ENCODE results near the gene CYP3A5.
"Not testable (repeated sequence)": the region's sequence is repeated elsewhere in the genome, so short reads cannot be mapped to it uniquely, and the experiment has no call there.

Gene CYP3A5

GRCh38 chr7:99709838-99710578 is 30.2 kb upstream of the CYP3A5 start:
- H3K4me3 ChIP-seq (ENCODE audit: low read depth, low read length): no peak overlapping the region
- no peak for TF ChIP-seq POLR2A (IDR thresholded peaks at IDR 0.05; ENCODE audit: extremely low read depth, insufficient read length)
- no peak for TF ChIP-seq CTCF (IDR thresholded peaks at IDR 0.05; ENCODE audit: low read depth, low read length)
- no peak for TF ChIP-seq MAX (IDR thresholded peaks at IDR 0.05; ENCODE audit: low read depth, low read length)
- TF ChIP-seq MYC (IDR thresholded peaks at IDR 0.05; ENCODE audit: low read depth, low read length): no peak
- DNase-seq (ENCODE audit: low read depth): no peak

GRCh38 chr7:99709260-99709659 is 29.5 kb upstream of the CYP3A5 start:
- no peak for DNase-seq (ENCODE audit: low read depth)
- no peak overlapping the region for H3K4me3 ChIP-seq (ENCODE audit: low read depth, low read length)
- no peak for TF ChIP-seq CTCF (IDR thresholded peaks at IDR 0.05; ENCODE audit: low read depth, low read length)
- no peak for TF ChIP-seq POLR2A (IDR thresholded peaks at IDR 0.05; ENCODE audit: extremely low read depth, insufficient read length)
- no peak for TF ChIP-seq MYC (IDR thresholded peaks at IDR 0.05; ENCODE audit: low read depth, low read length)
- no peak for TF ChIP-seq MAX (IDR thresholded peaks at IDR 0.05; ENCODE audit: low read depth, low read length)

GRCh38 chr7:99707096-99707495 is 27.3 kb upstream of the CYP3A5 start:
- H3K4me3 ChIP-seq (ENCODE audit: low read depth, low read length): no peak overlapping the region
- DNase-seq (ENCODE audit: low read depth): no peak
- TF ChIP-seq MYC (IDR thresholded peaks at IDR 0.05; ENCODE audit: low read depth, low read length): no peak
- no peak for TF ChIP-seq POLR2A (IDR thresholded peaks at IDR 0.05; ENCODE audit: extremely low read depth, insufficient read length)
- TF ChIP-seq MAX (IDR thresholded peaks at IDR 0.05; ENCODE audit: low read depth, low read length): no peak
- no peak for TF ChIP-seq CTCF (IDR thresholded peaks at IDR 0.05; ENCODE audit: low read depth, low read length)

- no peak for DNase-seq (ENCODE audit: low read depth)
- no peak overlapping the region for H3K4me3 ChIP-seq (ENCODE audit: low read depth, low read length)
- TF ChIP-seq CTCF (IDR thresholded peaks at IDR 0.05; ENCODE audit: low read depth, low read length): no peak
- TF ChIP-seq POLR2A (IDR thresholded peaks at IDR 0.05; ENCODE audit: extremely low read depth, insufficient read length): no peak
- no peak for TF ChIP-seq MYC (IDR thresholded peaks at IDR 0.05; ENCODE audit: low read depth, low read length)
- TF ChIP-seq MAX (IDR thresholded peaks at IDR 0.05; ENCODE audit: low read depth, low read length): no peak
Observed at GRCh38 chr7:99699946-99700345, 20.1 kb upstream of the CYP3A5 start.

- DNase-seq (ENCODE audit: low read depth); H3K4me3 ChIP-seq (ENCODE audit: low read depth, low read length): not testable (repeated sequence)
Observed at GRCh38 chr7:99698867-99699730, 19.3 kb upstream of the CYP3A5 start.

- TF ChIP-seq POLR2A (IDR thresholded peaks at IDR 0.05; ENCODE audit: extremely low read depth, insufficient read length) (no peak), CTCF (IDR thresholded peaks at IDR 0.05; ENCODE audit: low read depth, low read length) (no peak), MYC (IDR thresholded peaks at IDR 0.05; ENCODE audit: low read depth, low read length) (no peak), MAX (IDR thresholded peaks at IDR 0.05; ENCODE audit: low read depth, low read length) (no peak)
- DNase-seq (ENCODE audit: low read depth): no peak
- H3K4me3 ChIP-seq (ENCODE audit: low read depth, low read length): no peak overlapping the region
Observed at GRCh38 chr7:99694912-99695304, 15.1 kb upstream of the CYP3A5 start.
